NT2/D1 (cell line): ENCODE measurements around the gene HAP1.
A peak's percentile ranks its signal among the peaks of the same experiment; 100 is the strongest.

Experiments used
- DNase-seq: peaks from one replicate; pipeline ENCODE4 v3.0.0-alpha.2; 2011; ENCODE audit warnings: low read depth, low spot score
- H3K27me3 ChIP-seq: 2 replicates; pipeline ENCODE4 v1.6.0; 2011; ENCODE audit warnings: mild to moderate bottlenecking; ENCODE audit not compliant: insufficient read length, insufficient read depth
- H3K36me3 ChIP-seq: 2 replicates; pipeline ENCODE4 v1.6.1; 2011; ENCODE audit warnings: mild to moderate bottlenecking, low read length, mixed read lengths; ENCODE audit not compliant: insufficient read depth, insufficient read length
- H3K4me1 ChIP-seq: 2 replicates; pipeline ENCODE4 v1.5.1; 2011; ENCODE audit not compliant: insufficient read depth, insufficient read length
- H3K4me3 ChIP-seq: 2 replicates; pipeline ENCODE4 v1.5.1; 2011; ENCODE audit warnings: low read depth; ENCODE audit not compliant: insufficient read length
- H3K9ac ChIP-seq: 2 replicates; pipeline ENCODE4 v1.6.0; 2011; ENCODE audit warnings: low read depth; ENCODE audit not compliant: insufficient read length
- H3K9me3 ChIP-seq: 2 replicates; pipeline ENCODE4 v1.5.1; 2011; ENCODE audit warnings: mild to moderate bottlenecking, low read length; ENCODE audit not compliant: insufficient read depth
- SUZ12 ChIP-seq: IDR thresholded peaks from 2 replicates; pipeline ENCODE4 v1.6.1; 2011; ENCODE audit not compliant: insufficient read length, insufficient read depth; ENCODE audit errors: extremely low read depth
- YY1 ChIP-seq: IDR thresholded peaks from 2 replicates; pipeline ENCODE4 v1.6.1; 2011; ENCODE audit not compliant: insufficient read length, insufficient read depth
- ZNF274 ChIP-seq: IDR thresholded peaks from 2 replicates; pipeline ENCODE4 v1.6.1; 2011; ENCODE audit warnings: mild to moderate bottlenecking, low read depth, low read length

The HAP1 gene

GRCh38 chr17:41739661-41740352 lies 5.4 kb upstream of the HAP1 start:
- Histone ChIP-seq H3K4me1 (peaks cover 6% of the 10 kb centered on the region), H3K9me3 (no peaks in the 10 kb centered on the region), H3K27me3 (peaks cover 33% of the 10 kb centered on the region), H3K9ac (no peak overlapping the region), H3K4me3 (no peak overlapping the region), H3K36me3 (no peaks in the 10 kb centered on the region)
- no peak for DNase-seq
- no peak for TF ChIP-seq ZNF274
- TF ChIP-seq YY1 = no peak
- TF ChIP-seq SUZ12 = no peak

GRCh38 chr17:41738801-41739112 lies 4.3 kb upstream of the HAP1 start:
- no peak for DNase-seq
- no peak overlapping the region for H3K4me3 ChIP-seq
- H3K9ac ChIP-seq = peak overlapping the region; percentile 7
- TF ChIP-seq ZNF274 = no peak
- no peak for TF ChIP-seq SUZ12
- TF ChIP-seq YY1 = no peak
- peaks cover 6% of the 10 kb centered on the region for H3K4me1 ChIP-seq
- no peaks in the 10 kb centered on the region for H3K36me3 ChIP-seq
- peaks cover 44% of the 10 kb centered on the region for H3K27me3 ChIP-seq
- no peaks in the 10 kb centered on the region for H3K9me3 ChIP-seq

- TF ChIP-seq ZNF274 (no peak), YY1 (peak; percentile 29)
- H3K4me3 ChIP-seq = no peak overlapping the region
- H3K4me1 ChIP-seq = peaks cover 9% of the 10 kb centered on the region
- no peaks in the 10 kb centered on the region for H3K9me3 ChIP-seq
- peak; percentile 71 for DNase-seq
- no peaks in the 10 kb centered on the region for H3K36me3 ChIP-seq
- H3K9ac ChIP-seq = peak overlapping the region; percentile 7
- peaks cover 49% of the 10 kb centered on the region for H3K27me3 ChIP-seq
Measured at GRCh38 chr17:41738077-41738800, 3.8 kb upstream of the HAP1 start.

- no peak for DNase-seq
- TF ChIP-seq YY1 = no peak
- TF ChIP-seq ZNF274 = no peak
- TF ChIP-seq SUZ12 = no peak
- Histone ChIP-seq H3K27me3 (peaks cover 55% of the 10 kb centered on the region), H3K36me3 (no peaks in the 10 kb centered on the region), H3K4me1 (peaks cover 9% of the 10 kb centered on the region), H3K9ac (no peak overlapping the region), H3K4me3 (no peak overlapping the region), H3K9me3 (no peaks in the 10 kb centered on the region)
Measured at GRCh38 chr17:41737680-41738023, 3.2 kb upstream of the HAP1 start.

GRCh38 chr17:41736983-41737679 lies 2.7 kb upstream of the HAP1 start:
- peaks cover 60% of the 10 kb centered on the region for H3K27me3 ChIP-seq
- H3K4me1 ChIP-seq = peaks cover 9% of the 10 kb centered on the region

GRCh38 chr17:41735744-41736143 lies 1.3 kb upstream of the HAP1 start:
- H3K27me3 ChIP-seq = peaks cover 72% of the 10 kb centered on the region
- peaks cover 15% of the 10 kb centered on the region for H3K4me1 ChIP-seq
- TF ChIP-seq YY1 = no peak
- TF ChIP-seq ZNF274 = no peak
- TF ChIP-seq SUZ12 = no peak

More at GRCh38 chr17:41736983-41737679, 2.7 kb upstream of the HAP1 start:
- Histone ChIP-seq H3K9ac (no peak overlapping the region), H3K4me3 (no peak overlapping the region), H3K9me3 (no peaks in the 10 kb centered on the region), H3K36me3 (no peaks in the 10 kb centered on the region)
- TF ChIP-seq YY1 = no peak
- TF ChIP-seq ZNF274 = no peak
- no peak for TF ChIP-seq SUZ12
- no peak for DNase-seq

GRCh38 chr17:41734949-41735313 lies 488 bp upstream of the HAP1 start:
- TF ChIP-seq YY1 (no peak), SUZ12 (no peak), ZNF274 (no peak)
- peak overlapping the region; percentile 87 for H3K9ac ChIP-seq
- H3K27me3 ChIP-seq = peaks cover 72% of the 10 kb centered on the region
- H3K4me1 ChIP-seq = peaks cover 22% of the 10 kb centered on the region
- DNase-seq = no peak
- H3K36me3 ChIP-seq = no peaks in the 10 kb centered on the region
- no peaks in the 10 kb centered on the region for H3K9me3 ChIP-seq
- peak overlapping the region; percentile 76 for H3K4me3 ChIP-seq

More at GRCh38 chr17:41735744-41736143, 1.3 kb upstream of the HAP1 start:
- no peak overlapping the region for H3K9ac ChIP-seq
- no peaks in the 10 kb centered on the region for H3K9me3 ChIP-seq
- no peaks in the 10 kb centered on the region for H3K36me3 ChIP-seq
- DNase-seq = no peak
- H3K4me3 ChIP-seq = no peak overlapping the region
